ENCODE data around the gene ZNF438.

The ZNF438 gene

GRCh38 chr10:31011017-31011664 lies 20.5 kb downstream of the ZNF438 start:
- no peak for DNase-seq

GRCh38 chr10:31010062-31010461 lies 21.6 kb downstream of the ZNF438 start:
- no peak for DNase-seq

DNA sequence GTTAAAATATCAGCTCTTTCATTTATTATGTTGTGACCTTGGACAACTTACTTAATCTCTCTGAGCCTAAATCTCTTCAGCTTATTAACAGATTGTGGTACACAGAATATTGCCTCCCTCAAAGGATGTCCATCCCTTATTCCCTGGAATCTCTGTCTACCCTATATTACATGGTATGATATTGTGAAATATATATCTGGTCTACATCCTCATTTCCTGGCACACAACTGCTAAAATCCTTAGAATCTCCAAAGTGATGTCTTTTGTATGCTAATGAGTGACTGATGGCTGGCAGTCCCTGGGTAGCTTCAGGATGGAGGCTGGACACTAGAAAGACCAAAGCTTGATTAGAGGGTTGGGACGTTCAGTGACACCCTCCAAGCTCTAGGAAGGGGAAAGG lies 25.8 kb downstream of the ZNF438 start:
- no peak for DNase-seq

GRCh38 chr10:31004611-31005193 lies 27.0 kb downstream of the ZNF438 start:
- no peak for DNase-seq

- DNase-seq, result no peak
Measured at GRCh38 chr10:31001740-31002139, 29.9 kb downstream of the ZNF438 start.

- no peak for DNase-seq
Measured at GRCh38 chr10:31000867-31001266, 30.8 kb downstream of the ZNF438 start.

DNA sequence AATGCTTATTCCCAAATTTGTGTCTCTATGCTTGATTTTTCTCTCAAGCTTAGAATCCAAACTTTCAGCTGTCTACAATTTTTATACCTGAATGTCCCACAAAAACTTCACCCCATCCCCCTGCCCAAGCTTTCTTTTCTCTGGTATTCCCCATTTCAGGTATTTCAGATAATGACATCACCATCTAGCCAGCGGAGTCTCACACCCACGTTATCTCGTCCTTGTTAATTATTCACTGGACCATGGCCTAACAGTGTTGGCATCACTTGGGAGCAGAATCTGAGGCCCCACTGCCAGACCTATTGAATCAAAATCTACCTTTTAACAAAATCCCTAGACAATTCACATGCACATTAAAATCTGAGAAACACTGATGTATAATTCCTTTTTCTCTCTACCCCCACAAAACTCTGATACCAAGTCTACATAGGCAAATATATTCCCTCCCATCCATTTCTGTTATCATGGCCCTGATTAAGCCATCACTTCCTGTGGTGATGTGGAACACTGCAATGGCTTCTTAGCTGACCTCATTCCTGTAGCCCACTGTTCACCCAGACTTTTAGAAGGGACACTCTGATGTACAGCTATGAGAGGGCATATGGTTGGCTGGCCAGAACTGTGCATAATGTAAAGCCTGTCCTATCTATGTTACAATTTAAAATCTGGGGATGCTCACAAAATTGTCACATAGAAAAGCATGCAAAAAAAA lies 31.4 kb downstream of the ZNF438 start:
- DNase-seq, result no peak

GRCh38 chr10:30999070-30999712 lies 32.5 kb downstream of the ZNF438 start:
- no peak for DNase-seq

DNA sequence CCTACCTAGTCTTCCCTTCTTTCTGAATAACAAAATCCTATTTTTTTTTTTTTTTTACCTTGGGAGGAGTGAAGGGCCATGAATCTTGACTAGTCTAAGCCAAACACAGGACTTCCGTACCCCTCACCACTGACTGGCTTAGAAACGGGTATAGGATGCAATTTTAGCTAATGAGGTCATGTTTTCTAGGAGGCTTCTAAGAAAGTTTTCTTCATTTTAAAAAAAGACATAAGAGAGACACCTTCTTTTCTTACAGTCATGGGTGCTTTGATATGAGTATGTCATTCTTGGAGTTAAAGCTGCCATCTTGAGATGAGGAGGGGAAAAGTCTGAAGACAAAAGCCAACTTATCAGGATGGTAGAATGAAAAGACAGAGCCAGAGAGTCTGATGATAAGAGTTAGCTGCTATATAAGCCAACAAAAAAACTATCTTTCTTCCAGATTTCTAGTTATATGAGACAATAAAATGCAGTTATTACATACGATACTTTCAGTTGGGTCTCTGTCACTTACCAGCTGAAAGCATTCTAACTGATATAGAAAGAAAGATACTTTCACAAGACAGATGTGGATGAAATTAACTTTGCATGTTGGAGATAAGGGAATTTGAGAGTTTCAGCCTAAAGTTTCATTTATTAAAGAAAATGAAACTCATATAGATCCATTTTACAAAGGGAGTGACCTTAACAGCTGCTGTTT lies 34.0 kb downstream of the ZNF438 start:
- no peak for DNase-seq

DNA sequence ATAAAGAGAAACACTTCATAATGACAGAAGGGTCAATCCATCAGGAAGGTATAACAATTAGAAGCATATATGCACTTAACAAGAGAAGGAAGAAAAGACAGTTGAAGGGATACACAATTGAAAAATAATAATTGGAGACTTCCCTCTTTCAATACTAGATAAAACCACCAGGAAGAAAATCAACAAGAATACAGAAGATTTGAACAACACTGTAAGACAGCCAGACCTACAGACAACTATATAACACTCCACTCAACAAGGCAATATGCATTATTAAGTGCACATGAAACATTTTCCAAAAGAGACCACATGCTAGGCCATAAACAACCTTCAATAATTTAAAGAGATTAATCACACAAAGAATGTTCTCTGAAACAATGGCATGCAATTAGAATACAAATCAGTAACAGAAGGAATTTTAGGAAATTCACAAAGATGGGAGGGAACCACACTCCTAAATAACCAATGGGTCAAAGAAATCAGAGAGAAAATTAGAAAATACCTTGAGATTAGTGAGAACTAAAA lies 35.1 kb downstream of the ZNF438 start:
- no peak for DNase-seq

- DNase-seq, result no peak
Measured at GRCh38 chr10:30995081-30995770, 36.4 kb downstream of the ZNF438 start.

GRCh38 chr10:30993155-30993554 lies 38.5 kb downstream of the ZNF438 start:
- DNase-seq, result no peak

DNA sequence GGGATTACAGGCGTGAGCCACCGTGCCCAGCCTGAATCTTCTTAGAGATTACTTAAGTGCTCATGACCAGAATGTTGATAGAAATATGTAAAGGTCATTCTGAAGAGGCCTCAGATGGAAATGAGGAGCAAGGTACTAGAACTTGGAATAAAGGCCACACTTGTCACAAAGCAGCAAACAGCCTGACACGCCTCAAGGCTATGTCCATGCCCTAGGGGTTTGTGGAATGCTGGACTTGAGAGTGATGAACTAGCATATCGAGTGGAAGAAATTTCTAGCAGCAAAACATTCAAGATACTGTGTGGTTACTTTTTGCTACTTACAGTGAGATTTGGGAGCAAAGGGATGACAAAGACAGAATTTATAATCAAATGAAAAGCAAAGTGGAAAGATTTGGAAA lies 39.0 kb downstream of the ZNF438 start:
- no peak for DNase-seq

DNA sequence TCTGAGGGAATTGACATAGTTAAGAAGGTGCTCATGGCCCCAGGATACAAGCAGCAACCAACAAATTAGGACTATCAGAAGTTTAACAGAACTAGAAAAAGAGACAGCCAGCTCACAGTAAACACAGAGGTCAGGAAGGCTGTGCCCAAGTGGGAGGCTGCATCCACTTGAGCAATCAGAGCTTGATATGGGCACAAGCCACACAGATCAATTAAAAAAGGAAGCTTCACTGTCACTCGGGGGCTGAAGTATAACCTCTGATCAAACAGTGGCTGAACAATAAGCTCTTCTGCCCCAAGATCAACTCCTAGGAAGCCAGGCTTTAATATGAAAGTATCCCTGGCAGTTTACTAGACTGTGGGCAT lies 40.0 kb downstream of the ZNF438 start:
- DNase-seq, result no peak

- no peak for DNase-seq
Measured at GRCh38 chr10:30990971-30991646, 40.6 kb downstream of the ZNF438 start.

DNA sequence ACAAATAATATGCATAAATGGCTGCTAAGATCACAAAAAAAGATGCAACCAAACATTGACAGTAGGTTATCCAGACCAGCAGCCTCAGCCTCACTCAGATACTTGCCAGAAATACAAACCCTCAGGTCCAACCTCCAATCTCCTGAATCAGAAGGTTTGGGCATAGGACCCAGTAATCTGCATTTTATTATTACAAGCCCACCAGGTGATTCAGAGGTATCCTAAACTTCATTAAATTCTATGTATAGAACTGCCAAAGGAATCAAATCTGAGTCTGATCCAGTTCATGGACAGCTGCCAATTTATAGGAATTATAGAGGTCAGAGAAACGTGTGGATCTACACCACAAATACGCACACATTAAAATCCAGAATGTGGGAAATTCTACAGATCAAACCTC lies 41.3 kb downstream of the ZNF438 start:
- no peak for DNase-seq

DNA sequence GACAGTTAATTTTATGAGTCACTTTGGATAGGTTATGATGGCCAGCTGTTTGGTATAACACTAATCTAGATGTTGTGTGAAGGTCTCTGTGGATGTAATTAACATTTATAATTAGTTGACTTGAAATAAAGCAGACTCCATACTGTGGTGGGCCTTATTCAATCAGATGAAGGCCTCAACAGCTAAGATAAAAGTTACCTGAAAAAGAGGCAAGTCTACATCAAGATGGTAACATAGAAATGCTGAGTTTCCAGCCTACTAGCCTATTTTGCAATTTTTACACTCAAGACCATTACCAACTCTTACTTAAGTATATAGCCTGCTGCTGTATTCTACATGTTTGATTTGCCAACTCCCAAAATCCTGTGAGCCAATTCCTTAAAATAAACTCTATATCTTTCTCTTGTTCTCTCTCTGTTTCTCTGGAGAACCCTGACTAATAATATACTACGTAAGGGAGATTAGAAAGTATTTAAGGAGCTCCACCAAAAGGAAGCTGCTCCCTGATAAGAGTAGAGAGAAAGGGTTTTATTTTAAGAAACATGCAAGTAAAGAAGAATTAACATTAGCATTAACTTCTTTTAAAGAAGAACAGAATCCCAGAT lies 42.7 kb downstream of the ZNF438 start:
- no peak for DNase-seq

DNA sequence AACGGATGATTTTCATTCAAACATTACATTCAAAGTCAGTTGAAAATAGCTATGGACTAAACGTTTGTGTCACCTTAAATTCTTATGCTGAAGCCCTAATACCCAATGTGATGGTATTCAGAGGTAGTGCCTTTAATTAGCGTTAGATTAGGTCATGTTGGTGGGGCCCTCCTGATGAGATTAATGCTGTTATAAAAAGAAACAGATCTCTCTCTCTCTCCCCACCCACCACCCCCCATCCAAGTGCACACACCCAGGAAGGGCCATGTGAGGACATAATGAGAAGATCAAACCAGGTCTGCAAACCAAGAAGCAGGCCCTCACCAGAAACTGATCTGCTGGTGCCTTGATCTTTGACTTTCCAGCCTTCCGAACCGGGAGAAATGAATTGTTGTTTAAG lies 44.2 kb downstream of the ZNF438 start:
- DNase-seq, result no peak

DNA sequence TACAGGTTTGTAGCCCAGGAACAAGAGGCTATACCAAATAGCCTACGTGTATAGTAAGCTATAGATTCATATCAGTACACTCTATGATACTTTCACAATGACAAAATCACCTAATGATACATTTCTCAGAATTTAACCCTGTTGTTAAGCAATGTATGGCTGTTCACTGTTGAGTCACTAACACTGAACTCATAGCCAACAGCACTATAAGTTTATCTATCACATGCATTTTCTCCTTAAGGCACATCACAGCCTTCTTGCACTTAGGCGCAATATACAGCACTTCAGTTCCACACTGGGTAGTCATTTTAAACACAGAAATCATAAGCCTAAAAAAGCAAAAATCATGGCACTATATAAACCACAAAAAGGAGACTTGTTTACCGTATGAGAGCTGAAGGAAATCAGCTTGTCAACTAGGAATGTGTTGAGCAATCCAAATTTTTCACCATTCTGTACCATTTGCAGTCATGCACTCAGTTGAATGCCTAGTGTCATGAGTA lies 45.6 kb downstream of the ZNF438 start:
- no peak for DNase-seq

DNA sequence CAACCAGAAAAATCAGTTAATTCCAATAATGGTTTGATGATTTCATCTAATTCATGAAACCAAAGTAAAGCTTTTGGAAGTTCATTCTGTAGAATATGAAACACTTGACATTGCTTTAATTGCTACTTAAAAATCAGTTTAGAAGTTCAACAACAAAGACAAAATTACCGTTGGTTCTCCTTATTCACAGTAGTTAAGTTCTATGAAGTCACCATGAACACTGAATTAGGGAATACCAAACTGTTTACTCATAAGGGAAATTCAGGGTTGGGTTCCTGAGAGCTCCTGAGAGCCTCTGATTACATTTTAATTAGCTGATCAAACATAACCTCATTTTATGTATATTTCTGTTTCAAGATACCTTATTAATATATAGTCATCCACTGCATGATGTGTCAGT lies 46.2 kb downstream of the ZNF438 start:
- DNase-seq, result no peak

Measured in activated CD4-positive, alpha-beta T cell treated with anti-CD3 and anti-CD28 coated beads for 1 hour (primary cell).